ENCODE measurements around the gene NEK3. TPM values are rescaled to one million over a fixed set of nuclear protein-coding genes. Genes with fewer than 3 reads are reported as not detected.

NEK3 gene
- polyA plus RNA-seq, 3 donors = 5.7 to 13.7 (median 6.1) TPM

GRCh38 chr13:52136763-52137162 is 22.6 kb downstream of the NEK3 start:
- Histone ChIP-seq H3K4me3 (replicated peaks in 1 of 3; ENCODE audit: low read depth in 2 of 3, low read length in 3 of 3) (no peak overlapping the region), H3K9me3 (replicated peaks in 1 of 2; ENCODE audit: control insufficient read depth in 1 of 2, insufficient read depth in 1 of 2, low read length in 2 of 2) (no peaks in the 10 kb centered on the region), H4K20me1 (ENCODE audit: insufficient read depth, low read length) (no peaks in the 10 kb centered on the region), H3K27me3 (ENCODE audit: control insufficient read depth in 2 of 2, insufficient read depth in 2 of 2, low read length in 2 of 2) (no peaks in the 10 kb centered on the region), H3K9ac (ENCODE audit: insufficient read depth, low read length, poor library complexity, severe bottlenecking) (no peak overlapping the region), H3K4me2 (replicated peaks; ENCODE audit: extremely low read depth, low read length, poor library complexity, severe bottlenecking) (no peak overlapping the region), H3K27ac (ENCODE audit: low read depth in 1 of 2, low read length in 2 of 2) (no peak overlapping the region), H3K4me1 (ENCODE audit: control insufficient read depth in 1 of 2, insufficient read depth in 2 of 2, low read length in 2 of 2) (no peaks in the 10 kb centered on the region), H3K36me3 (replicated peaks in 1 of 2; ENCODE audit: control insufficient read depth in 1 of 2, insufficient read depth in 2 of 2, low read length in 2 of 2) (peaks cover 53 to 90% of the 10 kb centered on the region in 2 donors), H2AFZ (ENCODE audit: insufficient read depth, low read depth, low read length, poor library complexity, severe bottlenecking) (no peak overlapping the region), H3K79me2 (ENCODE audit: insufficient read depth, low read length) (no peaks in the 10 kb centered on the region)
- no peaks in the 10 kb centered on the region for H3K4me1 Mint-ChIP-seq
- peaks cover 0 to 1% (median 0%) of the 10 kb centered on the region in 7 donors for H3K9me3 Mint-ChIP-seq
- no peaks in the 10 kb centered on the region for H3K27me3 Mint-ChIP-seq (ENCODE audit: low read depth in 3 of 3)
- TF ChIP-seq, protein P1, sequence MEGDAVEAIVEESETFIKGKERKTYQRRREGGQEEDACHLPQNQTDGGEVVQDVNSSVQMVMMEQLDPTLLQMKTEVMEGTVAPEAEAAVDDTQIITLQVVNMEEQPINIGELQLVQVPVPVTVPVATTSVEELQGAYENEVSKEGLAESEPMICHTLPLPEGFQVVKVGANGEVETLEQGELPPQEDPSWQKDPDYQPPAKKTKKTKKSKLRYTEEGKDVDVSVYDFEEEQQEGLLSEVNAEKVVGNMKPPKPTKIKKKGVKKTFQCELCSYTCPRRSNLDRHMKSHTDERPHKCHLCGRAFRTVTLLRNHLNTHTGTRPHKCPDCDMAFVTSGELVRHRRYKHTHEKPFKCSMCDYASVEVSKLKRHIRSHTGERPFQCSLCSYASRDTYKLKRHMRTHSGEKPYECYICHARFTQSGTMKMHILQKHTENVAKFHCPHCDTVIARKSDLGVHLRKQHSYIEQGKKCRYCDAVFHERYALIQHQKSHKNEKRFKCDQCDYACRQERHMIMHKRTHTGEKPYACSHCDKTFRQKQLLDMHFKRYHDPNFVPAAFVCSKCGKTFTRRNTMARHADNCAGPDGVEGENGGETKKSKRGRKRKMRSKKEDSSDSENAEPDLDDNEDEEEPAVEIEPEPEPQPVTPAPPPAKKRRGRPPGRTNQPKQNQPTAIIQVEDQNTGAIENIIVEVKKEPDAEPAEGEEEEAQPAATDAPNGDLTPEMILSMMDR (IDR thresholded peaks at IDR 0.05) = no peak
- intact Hi-C loops (cut with micrococcal nuclease) = no loop called here
- peaks cover 70 to 82% of the 10 kb centered on the region in 2 donors for H3K36me3 Mint-ChIP-seq
- H3K27ac Mint-ChIP-seq = no peak overlapping the region
- no peak overlapping the region for H3K4me3 Mint-ChIP-seq
- DNase-seq = no peak

GRCh38 chr13:52130641-52131040 is 28.8 kb downstream of the NEK3 start:
- H3K4me1 Mint-ChIP-seq = peaks cover 21% of the 10 kb centered on the region
- H3K9ac ChIP-seq (ENCODE audit: insufficient read depth, low read length, poor library complexity, severe bottlenecking) = no peak overlapping the region
- H3K36me3 Mint-ChIP-seq = peaks cover 48 to 50% of the 10 kb centered on the region in 2 donors

More at GRCh38 chr13:52130641-52131040, 28.8 kb downstream of the NEK3 start:
- no peak overlapping the region for H2AFZ ChIP-seq (ENCODE audit: insufficient read depth, low read depth, low read length, poor library complexity, severe bottlenecking)
- H3K36me3 ChIP-seq (replicated peaks in 1 of 2; ENCODE audit: control insufficient read depth in 1 of 2, insufficient read depth in 2 of 2, low read length in 2 of 2) = peaks cover 31 to 53% of the 10 kb centered on the region in 2 donors
- peaks cover 16 to 21% of the 10 kb centered on the region in 2 donors for H3K4me1 ChIP-seq (ENCODE audit: control insufficient read depth in 1 of 2, insufficient read depth in 2 of 2, low read length in 2 of 2)
- H3K4me3 ChIP-seq (replicated peaks in 1 of 3; ENCODE audit: low read depth in 2 of 3, low read length in 3 of 3) = no peak overlapping the region
- Mint-ChIP-seq H3K27me3 (ENCODE audit: low read depth in 3 of 3) (peaks cover 3 to 11% (median 3%) of the 10 kb centered on the region in 3 donors), H3K4me3 (no peak overlapping the region), H3K9me3 (peaks cover 0 to 4% (median 1%) of the 10 kb centered on the region in 7 donors), H3K27ac (no peak overlapping the region)
- no peaks in the 10 kb centered on the region for H3K9me3 ChIP-seq (replicated peaks in 1 of 2; ENCODE audit: control insufficient read depth in 1 of 2, insufficient read depth in 1 of 2, low read length in 2 of 2)
- H3K27me3 ChIP-seq (ENCODE audit: control insufficient read depth in 2 of 2, insufficient read depth in 2 of 2, low read length in 2 of 2) = no peaks in the 10 kb centered on the region
- TF ChIP-seq, protein P1 (IDR thresholded peaks at IDR 0.05) = no peak
- H4K20me1 ChIP-seq (ENCODE audit: insufficient read depth, low read length) = no peaks in the 10 kb centered on the region
- H3K79me2 ChIP-seq (ENCODE audit: insufficient read depth, low read length) = no peaks in the 10 kb centered on the region
- H3K27ac ChIP-seq (ENCODE audit: low read depth in 1 of 2, low read length in 2 of 2) = no peak overlapping the region
- no peak for DNase-seq
- intact Hi-C loops (cut with micrococcal nuclease) = no loop called here
- H3K4me2 ChIP-seq (replicated peaks; ENCODE audit: extremely low read depth, low read length, poor library complexity, severe bottlenecking) = no peak overlapping the region

All from CD14-positive monocyte (primary cell).